ENCODE measurements around the gene SNX5. TPM values are rescaled to one million over a fixed set of nuclear protein-coding genes. Genes with fewer than 3 reads are reported as not detected.

SNX5 gene
- total RNA-seq: 159 TPM

GRCh38 chr20:17968366-17969277, at the start of gene SNX5, which contains the start of gene MGME1:
Gene SNX5 (minus strand): TSS chr20:17968794. CDS start chr20:17968425, 369 bp downstream.
Gene MGME1 (plus strand): TSS chr20:17969018. CDS start chr20:17969860, 842 bp downstream.
- H3K4me3 ChIP-seq: peak within 1 kb of the TSS; percentile 75 to 91
- H3K9me3 ChIP-seq: no peaks in the 10 kb centered on the region
- no peaks in the 10 kb centered on the region for H3K36me3 ChIP-seq
- peak within 1 kb of the TSS; percentile 92 for H3K27ac ChIP-seq
- intact Hi-C loops (cut with DNase I): loop anchor here (5.0 kb wide), 1 partner anchor 286 kb away; the partner anchor contains the start of gene RRBP1
- TF ChIP-seq POLR2A (IDR thresholded peaks at IDR 0.05) (peak in 1 of 2 donors; percentile 43), POLR2AphosphoS5 (IDR thresholded peaks at IDR 0.05; ENCODE audit: insufficient read depth in 1 of 2, low read depth in 1 of 2) (peak; percentile 95 to 96), CTCF (IDR thresholded peaks at IDR 0.05) (no peak)
- no peaks in the 10 kb centered on the region for H3K27me3 ChIP-seq
- H3K4me1 ChIP-seq: peaks cover 77% of the 10 kb centered on the region
- peak; percentile 97 to 99 for DNase-seq (ENCODE audit: extremely low spot score in 2 of 2)

GRCh38 chr20:18018100-18018499, 49.5 kb upstream of the SNX5 start:
- H3K27me3 ChIP-seq: no peaks in the 10 kb centered on the region
- H3K36me3 ChIP-seq: no peaks in the 10 kb centered on the region
- no peak for DNase-seq (ENCODE audit: extremely low spot score in 2 of 2)
- no peak overlapping the region for H3K27ac ChIP-seq
- no peaks in the 10 kb centered on the region for H3K4me1 ChIP-seq
- TF ChIP-seq CTCF (IDR thresholded peaks at IDR 0.05) (no peak), POLR2AphosphoS5 (IDR thresholded peaks at IDR 0.05; ENCODE audit: insufficient read depth in 1 of 2, low read depth in 1 of 2) (no peak), POLR2A (IDR thresholded peaks at IDR 0.05) (no peak)
- no peak overlapping the region for H3K4me3 ChIP-seq
- intact Hi-C loops (cut with DNase I): no loop called here
- no peaks in the 10 kb centered on the region for H3K9me3 ChIP-seq

GRCh38 chr20:18016772-18017171, 48.2 kb upstream of the SNX5 start:
- no peak for DNase-seq (ENCODE audit: extremely low spot score in 2 of 2)
- Histone ChIP-seq H3K27ac (no peak overlapping the region), H3K4me1 (no peaks in the 10 kb centered on the region), H3K9me3 (no peaks in the 10 kb centered on the region), H3K27me3 (no peaks in the 10 kb centered on the region), H3K4me3 (no peak overlapping the region), H3K36me3 (no peaks in the 10 kb centered on the region)
- intact Hi-C loops (cut with DNase I): no loop called here
- no peak for TF ChIP-seq POLR2AphosphoS5 (IDR thresholded peaks at IDR 0.05; ENCODE audit: insufficient read depth in 1 of 2, low read depth in 1 of 2)
- no peak for TF ChIP-seq POLR2A (IDR thresholded peaks at IDR 0.05)
- no peak for TF ChIP-seq CTCF (IDR thresholded peaks at IDR 0.05)

- TF ChIP-seq CTCF (IDR thresholded peaks at IDR 0.05) (no peak), POLR2A (IDR thresholded peaks at IDR 0.05) (no peak), POLR2AphosphoS5 (IDR thresholded peaks at IDR 0.05; ENCODE audit: insufficient read depth in 1 of 2, low read depth in 1 of 2) (no peak)
Observed at GRCh38 chr20:18014411-18014810, 45.8 kb upstream of the SNX5 start.

GRCh38 chr20:18012901-18013300, 44.3 kb upstream of the SNX5 start:
- Histone ChIP-seq H3K27me3 (no peaks in the 10 kb centered on the region), H3K27ac (no peak overlapping the region), H3K4me1 (no peaks in the 10 kb centered on the region), H3K9me3 (no peaks in the 10 kb centered on the region), H3K4me3 (no peak overlapping the region), H3K36me3 (no peaks in the 10 kb centered on the region)
- intact Hi-C loops (cut with DNase I): no loop called here
- no peak for TF ChIP-seq POLR2AphosphoS5 (IDR thresholded peaks at IDR 0.05; ENCODE audit: insufficient read depth in 1 of 2, low read depth in 1 of 2)
- TF ChIP-seq CTCF (IDR thresholded peaks at IDR 0.05): no peak
- no peak for TF ChIP-seq POLR2A (IDR thresholded peaks at IDR 0.05)
- no peak for DNase-seq (ENCODE audit: extremely low spot score in 2 of 2)

More at GRCh38 chr20:18014411-18014810, 45.8 kb upstream of the SNX5 start:
- Histone ChIP-seq H3K4me1 (no peaks in the 10 kb centered on the region), H3K27me3 (no peaks in the 10 kb centered on the region), H3K27ac (no peak overlapping the region), H3K9me3 (no peaks in the 10 kb centered on the region), H3K4me3 (no peak overlapping the region), H3K36me3 (no peaks in the 10 kb centered on the region)
- DNase-seq (ENCODE audit: extremely low spot score in 2 of 2): no peak
- intact Hi-C loops (cut with DNase I): no loop called here
